OCI-LY7 (cell line): ENCODE results near the gene CCT8. TPM values are rescaled to one million over a fixed set of nuclear protein-coding genes. Genes with fewer than 3 reads are reported as not detected.

ENCODE experiments used
- BruUV-seq: library from RNA; stranded (reverse); fragments of 400-500 nt; replicated peaks from 2 replicates; lab custom pipeline; 2021; lab: Mats Ljungman, UMichigan
- CTCF ChIA-PET: fragments of 300-600 bp; sonication (Branson Sonifier 250); formaldehyde crosslinking; loops from one replicate; lab custom pipeline; 2022; ENCODE audit warnings: antibody characterized with exemption; ENCODE audit not compliant: unreplicated experiment; lab: Charles Lee
- POLR2A ChIA-PET: fragments of 300-600 bp; sonication (Branson Sonifier 250); formaldehyde crosslinking; loops from one replicate; lab custom pipeline; 2022; ENCODE audit warnings: antibody characterized with exemption; lab: Charles Lee
- DNase-seq: peaks from one replicate; pipeline ENCODE4 v3.0.0-alpha.2; 2015; ENCODE audit warnings: low spot score
- H2AFZ ChIP-seq: fragments of 200-600 bp; sonication (generic), shearing (Covaris generic); 2 replicates; pipeline ENCODE4 v1.6.1; 2014; ENCODE audit warnings: mild to moderate bottlenecking, antibody characterized with exemption, low read length, moderate library complexity
- H3K27ac ChIP-seq: fragments of 200-600 bp; sonication (generic); 2 replicates; pipeline ENCODE4 v1.5.1; 2014; ENCODE audit warnings: mixed run types, low read depth, mild to moderate bottlenecking, moderate library complexity, low read length, inconsistent platforms; ENCODE audit not compliant: poor library complexity, severe bottlenecking
- H3K36me3 ChIP-seq: fragments of 200-600 bp; sonication (generic); 2 replicates; pipeline ENCODE4 v1.6.1; 2014; ENCODE audit warnings: mild to moderate bottlenecking, antibody characterized with exemption, low read length, moderate library complexity, mixed read lengths; ENCODE audit not compliant: insufficient read depth
- H3K4me1 ChIP-seq: fragments of 200-600 bp; sonication (generic); 2 replicates; pipeline ENCODE4 v1.5.1; 2014; ENCODE audit warnings: mild to moderate bottlenecking, low read length; ENCODE audit not compliant: insufficient read depth, poor library complexity, severe bottlenecking
- H3K4me2 ChIP-seq: fragments of 200-600 bp; sonication (generic); 2 replicates; pipeline ENCODE4 v1.6.1; 2014; ENCODE audit warnings: mild to moderate bottlenecking, low read length
- H3K4me3 ChIP-seq: fragments of 200-600 bp; sonication (generic); 2 replicates; pipeline ENCODE4 v1.5.1; 2014; ENCODE audit warnings: mild to moderate bottlenecking, low read depth, low read length; ENCODE audit not compliant: poor library complexity, severe bottlenecking
- H3K79me2 ChIP-seq: fragments of 200-600 bp; sonication (generic); 2 replicates; pipeline ENCODE4 v1.6.1; 2016; ENCODE audit warnings: low read depth, mild to moderate bottlenecking, low read length, moderate library complexity, mixed read lengths; ENCODE audit not compliant: insufficient read depth
- H3K9me2 ChIP-seq: fragments of 200-600 bp; sonication (generic); 2 replicates; pipeline ENCODE4 v1.6.1; 2016; ENCODE audit warnings: mild to moderate bottlenecking, low read length, mixed read lengths; ENCODE audit not compliant: insufficient read depth
- H3K9me3 ChIP-seq: fragments of 200-600 bp; sonication (generic); 2 replicates; pipeline ENCODE4 v1.6.1; 2014; ENCODE audit warnings: mild to moderate bottlenecking, mixed run types, low read length, mixed read lengths
- H4K20me1 ChIP-seq: fragments of 200-600 bp; sonication (generic); 2 replicates; pipeline ENCODE4 v1.6.1; 2014; ENCODE audit warnings: mild to moderate bottlenecking, antibody characterized with exemption, low read length, moderate library complexity, mixed read lengths; ENCODE audit not compliant: insufficient read depth
- CTCF ChIP-seq: fragments of 200-600 bp; sonication (generic); conservative IDR thresholded peaks from 2 replicates; pipeline ENCODE4 v1.5.1; 2014; ENCODE audit warnings: mild to moderate bottlenecking, antibody characterized with exemption, low read length, moderate library complexity, mixed read lengths
- EZH2phosphoT487 ChIP-seq: fragments of 200-600 bp; sonication (generic); IDR thresholded peaks from 2 replicates; pipeline ENCODE4 v1.6.1; 2018; ENCODE audit warnings: low read depth, borderline replicate concordance, mild to moderate bottlenecking, mixed run types, antibody characterized with exemption, low read length, moderate library complexity, mixed read lengths
- intact Hi-C: fragments of 100-400 bp; cut with micrococcal nuclease; formaldehyde crosslinking; loops from one replicate; pipeline ENCODE4 v1.10.0; 2022; ENCODE audit not compliant: unreplicated experiment
- total RNA-seq, 2 experiments: library from RNA; depleted of rRNA in 1 of 2; stranded (reverse); fragments of >200 nt in 1 of 2; shearing (Covaris generic) in 1 of 2; gene quantifications; 2 replicates each; pipeline ENCODE4 v1.2.3, GENCODE V29; 2014 to 2022

Gene CCT8
- total RNA-seq, 2 experiments from 2014 or later, result 229 to 375 TPM

- Histone ChIP-seq H3K4me3 (no peak overlapping the region), H3K4me2 (no peak overlapping the region), H3K79me2 (no peaks in the 10 kb centered on the region), H4K20me1 (no peaks in the 10 kb centered on the region), H3K36me3 (no peaks in the 10 kb centered on the region), H3K27ac (no peak overlapping the region), H2AFZ (no peak overlapping the region), H3K9me3 (no peaks in the 10 kb centered on the region), H3K9me2 (no peaks in the 10 kb centered on the region), H3K4me1 (no peaks in the 10 kb centered on the region)
- ChIA-PET POLR2A (interaction anchor here (0.7 kb wide), 1 partner anchor 782 kb away, joined by 4 read pairs; no protein-coding TSS in a partner anchor), CTCF (no interaction called here)
- intact Hi-C loops, result no loop called here
- no TSS peak for BruUV-seq
- TF ChIP-seq CTCF (no peak), EZH2phosphoT487 (no peak)
- no peak for DNase-seq
These were observed 11.8 kb upstream of the CCT8 start for GRCh38 chr21:29085106-29085752.

GRCh38 chr21:29084372-29084771, 10.9 kb upstream of the CCT8 start:
- Histone ChIP-seq H3K79me2 (no peaks in the 10 kb centered on the region), H3K27ac (no peak overlapping the region), H3K9me2 (no peaks in the 10 kb centered on the region), H4K20me1 (no peaks in the 10 kb centered on the region), H3K36me3 (no peaks in the 10 kb centered on the region), H3K4me2 (no peak overlapping the region), H3K9me3 (no peaks in the 10 kb centered on the region), H3K4me3 (no peak overlapping the region), H3K4me1 (peaks cover 5% of the 10 kb centered on the region), H2AFZ (no peak overlapping the region)
- no TSS peak for BruUV-seq
- ChIA-PET POLR2A (no interaction called here), CTCF (no interaction called here)
- TF ChIP-seq EZH2phosphoT487, result no peak
- intact Hi-C loops, result no loop called here
- DNase-seq, result no peak

- ChIA-PET POLR2A (interaction anchor here (0.7 kb wide), 1 partner anchor 81 kb away, joined by 3 read pairs; no protein-coding TSS in a partner anchor), CTCF (no interaction called here)
- no peak for TF ChIP-seq CTCF
- no peak for TF ChIP-seq EZH2phosphoT487
- Histone ChIP-seq H3K9me2 (no peaks in the 10 kb centered on the region), H3K4me2 (no peak overlapping the region), H2AFZ (no peak overlapping the region), H4K20me1 (no peaks in the 10 kb centered on the region), H3K4me3 (no peak overlapping the region), H3K79me2 (no peaks in the 10 kb centered on the region), H3K36me3 (no peaks in the 10 kb centered on the region), H3K9me3 (no peaks in the 10 kb centered on the region), H3K4me1 (peaks cover 15% of the 10 kb centered on the region), H3K27ac (no peak overlapping the region)
- intact Hi-C loops, result no loop called here
- BruUV-seq, result no TSS peak
- DNase-seq, result no peak
These were observed 9.9 kb upstream of the CCT8 start for GRCh38 chr21:29083306-29083705.
